ENCODE data around the gene RASGRF1. TPM values are rescaled to one million over a fixed set of nuclear protein-coding genes. Genes with fewer than 3 reads are reported as not detected.

Gene RASGRF1
- total and polyA plus RNA-seq, 12 donors = under 0.01 to 0.86 (median 0.37) TPM; not detected in 9

GRCh38 chr15:78921940-78922339, 168.6 kb downstream of the RASGRF1 start:
- TF ChIP-seq CTCF (IDR thresholded peaks at IDR 0.05) = no peak
- H3K4me1 ChIP-seq = peaks cover 0 to 16% (median 0%) of the 10 kb centered on the region in 9 donors
- H3K4me3 ChIP-seq = no peak overlapping the region
- no peaks in the 10 kb centered on the region for H3K27me3 ChIP-seq
- WGBS, 2 donors = 93% methylated on average over 14 of the region's 14 CpGs
- intact Hi-C loops (cut with DNase I) = no loop called here
- no peak overlapping the region for H3K27ac ChIP-seq
- no peaks in the 10 kb centered on the region for H3K9me3 ChIP-seq
- peaks cover 0 to 98% (median 48%) of the 10 kb centered on the region in 9 donors for H3K36me3 ChIP-seq
- ATAC-seq = peak in 1 of 8 donors; percentile 19
- DNase-seq = no peak

- WGBS, 2 donors = 82 to 88% methylated on average over 6 of the region's 6 CpGs
- Histone ChIP-seq H3K36me3 (peaks cover 0 to 96% (median 46%) of the 10 kb centered on the region in 9 donors), H3K27ac (no peak overlapping the region), H3K4me1 (peaks cover 0 to 20% (median 0%) of the 10 kb centered on the region in 9 donors), H3K27me3 (no peaks in the 10 kb centered on the region), H3K9me3 (no peaks in the 10 kb centered on the region), H3K4me3 (no peak overlapping the region)
- TF ChIP-seq CTCF (IDR thresholded peaks at IDR 0.05) = no peak
- ATAC-seq = no peak
- intact Hi-C loops (cut with DNase I) = no loop called here
- DNase-seq = no peak
Measured at GRCh38 chr15:78921517-78921916, 169.1 kb downstream of the RASGRF1 start.

- 94% methylated on average over 2 to 4 of the region's 4 CpGs for WGBS, 2 donors
- Histone ChIP-seq H3K4me1 (peaks cover 8 to 48% (median 28%) of the 10 kb centered on the region in 9 donors), H3K27me3 (no peaks in the 10 kb centered on the region), H3K9me3 (no peaks in the 10 kb centered on the region), H3K4me3 (no peak overlapping the region), H3K36me3 (peaks cover 0 to 88% (median 34%) of the 10 kb centered on the region in 9 donors), H3K27ac (no peak overlapping the region)
- ATAC-seq (no peak), DNase-seq (no peak)
- no peak for TF ChIP-seq CTCF (IDR thresholded peaks at IDR 0.05)
- intact Hi-C loops (cut with DNase I) = loop anchor here in 2 of 10 donors (10.0 kb wide), 2 partner anchors 67 to 257 kb away; no protein-coding TSS in a partner anchor
Measured at GRCh38 chr15:78917888-78918287, 172.7 kb downstream of the RASGRF1 start.

- no peak for DNase-seq
- Histone ChIP-seq H3K27ac (peak overlapping the region in 2 of 10 donors; percentile 7 to 71), H3K9me3 (no peaks in the 10 kb centered on the region), H3K4me3 (no peak overlapping the region), H3K27me3 (no peaks in the 10 kb centered on the region), H3K4me1 (peaks cover 8 to 66% (median 28%) of the 10 kb centered on the region in 9 donors), H3K36me3 (peaks cover 0 to 88% (median 26%) of the 10 kb centered on the region in 9 donors)
- ATAC-seq = no peak
- WGBS, 2 donors = 79 to 87% methylated on average over 4 of the region's 4 CpGs
- no peak for TF ChIP-seq CTCF (IDR thresholded peaks at IDR 0.05)
- intact Hi-C loops (cut with DNase I) = loop anchor here in 2 of 10 donors (10.0 kb wide), 2 partner anchors 69 to 259 kb away; no protein-coding TSS in a partner anchor
Measured at GRCh38 chr15:78916088-78916487, 174.5 kb downstream of the RASGRF1 start.

Measured in heart right ventricle (tissue), 16 donors.